Measurements from ENCODE around the gene DMAC2. TPM values are rescaled to one million over a fixed set of nuclear protein-coding genes. Genes with fewer than 3 reads are reported as not detected.
A peak's percentile ranks its signal among the peaks of the same experiment; 100 is the strongest.
"Not testable (repeated sequence)": the region's sequence is repeated elsewhere in the genome, so short reads cannot be mapped to it uniquely, and the experiment has no call there.

Gene DMAC2
- total RNA-seq, 1 donor = 70.0 TPM

GRCh38 chr19:41402010-41402409, 37.7 kb downstream of the DMAC2 start:
- DNase-seq (ENCODE audit: low read depth in 2 of 3, low spot score in 2 of 3) = no peak

DNA sequence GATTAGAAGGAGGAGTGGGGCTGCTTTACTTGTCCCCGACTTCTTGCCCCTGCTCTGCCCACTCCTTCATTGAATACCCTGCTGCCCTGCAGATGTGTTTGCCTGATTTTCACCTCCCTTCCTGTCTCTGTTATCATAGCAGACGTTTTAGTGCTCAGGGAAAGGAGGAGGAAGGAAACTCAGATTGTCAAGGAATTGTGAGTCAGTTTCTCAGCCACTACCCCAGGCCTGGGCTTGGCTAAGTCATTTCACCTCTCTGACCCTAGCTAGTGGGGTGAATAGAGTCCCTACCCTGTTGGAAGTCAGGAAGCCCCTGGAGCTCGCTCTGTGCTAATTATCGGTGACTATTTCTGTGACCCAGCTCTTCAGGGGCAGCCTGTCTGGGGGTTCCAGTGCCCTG, 38.2 kb downstream of the DMAC2 start:
- no peak for DNase-seq (ENCODE audit: low read depth in 2 of 3, low spot score in 2 of 3)

DNA sequence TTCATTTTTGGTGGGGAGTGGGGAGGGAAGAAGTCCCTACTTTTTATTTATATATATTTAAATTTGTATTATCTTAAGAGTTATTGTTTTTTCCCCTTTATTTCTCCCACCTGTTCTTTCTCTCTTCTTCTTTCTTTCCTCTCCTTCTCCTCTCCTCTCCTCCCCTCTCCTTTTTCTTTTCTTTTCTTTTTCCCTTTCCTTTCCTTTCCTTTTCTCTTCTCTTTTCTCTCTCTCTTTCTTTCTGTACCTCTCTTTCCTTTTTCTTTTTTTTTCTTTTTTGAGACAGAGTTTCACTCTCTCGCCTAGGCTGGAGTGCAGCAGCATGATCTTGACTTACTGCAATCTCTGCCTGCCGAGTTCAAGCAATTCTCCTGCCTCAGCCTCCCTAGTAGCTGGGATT, 40.2 kb downstream of the DMAC2 start:
- no peak for DNase-seq (ENCODE audit: low read depth in 2 of 3, low spot score in 2 of 3)

- DNase-seq (ENCODE audit: low read depth in 2 of 3, low spot score in 2 of 3) = no peak
Observed at GRCh38 chr19:41399091-41399490, 40.6 kb downstream of the DMAC2 start.

GRCh38 chr19:41398598-41398997, 41.1 kb downstream of the DMAC2 start:
- DNase-seq (ENCODE audit: low read depth in 2 of 3, low spot score in 2 of 3) = no peak

DNA sequence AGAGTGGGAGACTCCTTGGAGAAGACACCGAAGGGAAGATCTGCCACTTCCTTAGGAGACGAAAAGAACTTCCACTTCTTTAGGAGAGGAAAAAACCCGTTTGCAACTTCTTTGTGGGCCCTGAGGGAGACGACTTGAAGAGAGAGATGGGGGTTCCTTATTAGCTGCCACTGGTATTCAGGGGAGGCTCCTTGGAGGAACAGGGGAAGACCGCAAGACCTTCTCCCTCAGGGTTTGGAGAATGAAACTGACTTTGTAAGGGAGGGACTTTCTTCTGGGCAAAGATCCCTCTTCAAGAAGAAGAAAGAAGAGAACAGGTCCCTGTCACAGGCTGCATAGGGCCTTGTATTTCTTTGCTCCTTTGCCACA, 41.7 kb downstream of the DMAC2 start:
- DNase-seq (ENCODE audit: low read depth in 2 of 3, low spot score in 2 of 3) = no peak

DNA sequence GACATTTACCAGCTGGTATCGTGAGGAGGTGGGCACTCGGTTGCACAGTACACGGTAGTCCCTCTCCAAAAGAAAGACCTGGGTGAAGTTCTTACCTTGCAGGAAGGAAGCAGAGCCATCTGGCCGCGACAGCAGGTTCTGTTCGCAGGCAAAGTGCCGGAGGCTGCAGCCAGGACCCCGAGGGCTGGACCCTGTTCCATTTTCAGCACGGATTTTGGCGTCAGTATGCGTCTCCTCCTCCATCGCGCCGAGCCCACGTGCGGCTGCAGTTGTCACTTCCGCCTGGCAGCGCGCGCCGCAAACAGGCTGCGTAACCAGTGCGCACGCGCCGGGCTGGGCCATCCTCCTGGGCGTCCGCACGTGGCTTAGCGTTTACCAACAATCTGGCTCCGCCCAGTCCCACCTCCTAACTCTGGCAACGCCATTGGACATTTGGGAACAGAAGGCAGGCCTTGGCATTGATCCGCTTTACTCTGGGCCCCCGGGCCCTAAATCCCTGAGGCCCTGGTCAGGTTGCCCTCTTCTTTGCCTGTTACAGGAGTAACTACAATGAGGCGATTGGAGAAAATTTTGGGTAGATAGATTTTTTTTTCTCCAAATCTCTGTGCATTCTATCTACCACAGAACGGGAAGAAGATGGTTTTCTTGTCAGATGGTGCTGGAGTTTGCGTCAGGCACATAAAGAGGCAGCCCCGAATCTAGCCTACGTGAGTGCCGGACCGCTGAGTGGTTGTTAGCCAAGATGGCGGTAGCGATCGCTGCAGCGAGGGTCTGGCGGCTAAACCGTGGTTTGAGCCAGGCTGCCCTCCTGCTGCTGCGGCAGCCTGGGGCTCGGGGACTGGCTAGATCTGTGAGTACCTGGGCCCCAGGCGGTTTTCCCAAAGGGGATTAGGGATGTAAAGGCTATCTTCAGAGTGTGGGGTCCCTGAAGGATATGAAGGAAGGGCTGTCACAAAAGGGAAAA, 42.3 kb downstream of the DMAC2 start, which contains the start of the genes BCKDHA and EXOSC5:
BCKDHA (plus strand) TSS at position 733 of the 964 bp plus-strand sequence; CDS start at position 743, 10 bp downstream.
EXOSC5 (minus strand) TSS at position 274 of the 964 bp plus-strand sequence; CDS start at position 243, 31 bp downstream.
- peak; percentile 97 to 100 (median 100) for DNase-seq (ENCODE audit: low read depth in 2 of 3, low spot score in 2 of 3)

DNA sequence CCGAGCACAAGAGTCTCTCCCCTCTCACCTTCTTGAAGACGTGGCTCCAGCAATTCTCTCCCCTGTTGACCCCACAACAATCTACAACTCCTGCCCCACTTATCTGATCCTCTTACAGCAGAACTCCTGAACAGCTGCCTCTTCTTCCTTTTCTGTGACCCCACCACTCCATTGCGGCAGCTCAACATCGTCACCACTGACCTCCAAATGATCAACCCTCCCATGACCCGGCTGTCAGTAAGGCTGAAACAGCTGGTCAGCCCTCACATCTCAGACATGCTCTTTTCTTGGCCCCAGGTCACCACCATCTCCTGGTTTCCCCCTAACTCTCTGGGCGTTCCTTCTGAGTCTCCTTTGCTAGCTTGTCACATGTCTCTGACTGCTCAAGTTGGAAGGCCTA, 44.4 kb downstream of the DMAC2 start:
- DNase-seq (ENCODE audit: low read depth in 2 of 3, low spot score in 2 of 3) = no peak

DNA sequence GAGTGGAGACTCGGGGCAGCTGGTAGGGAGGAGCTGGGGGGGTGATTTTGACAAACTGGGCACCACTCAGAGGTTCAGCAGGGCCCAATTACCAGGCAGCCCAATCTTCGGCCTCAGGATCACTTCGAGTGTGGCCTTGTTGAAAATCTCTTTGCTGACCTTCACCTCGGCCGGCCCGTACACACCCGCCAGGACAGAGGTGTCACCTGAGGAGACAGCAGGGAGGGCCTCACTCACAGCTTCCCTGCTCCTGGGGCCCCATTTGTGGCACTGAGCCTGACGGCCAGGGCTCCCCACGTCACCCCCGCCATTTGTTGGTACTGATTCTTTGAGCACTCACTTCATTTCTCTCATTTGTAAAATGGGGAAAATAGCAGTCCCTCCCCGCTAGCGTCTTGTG, 46.9 kb downstream of the DMAC2 start:
- no peak for DNase-seq (ENCODE audit: low read depth in 2 of 3, low spot score in 2 of 3)

DNA sequence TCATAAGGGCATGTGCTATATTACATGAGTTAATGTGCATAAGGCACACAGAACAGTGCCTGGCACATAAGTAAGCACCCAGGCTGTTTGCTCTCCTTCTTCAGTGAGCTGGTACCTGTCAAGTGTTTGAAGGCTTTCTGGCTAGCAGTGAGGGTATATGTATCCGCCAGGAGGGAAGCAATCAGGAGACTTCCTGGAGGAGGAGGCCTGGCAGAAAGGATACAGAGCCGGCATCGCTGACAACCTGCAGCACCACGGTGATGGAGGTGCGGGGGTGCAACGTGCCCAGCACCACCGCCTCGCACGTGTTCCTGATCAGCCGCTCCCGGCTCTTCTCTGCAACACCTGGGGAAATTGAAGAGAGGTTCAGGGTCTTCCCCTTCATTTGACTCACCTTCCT, 48.1 kb downstream of the DMAC2 start:
- DNase-seq (ENCODE audit: low read depth in 2 of 3, low spot score in 2 of 3) = no peak

GRCh38 chr19:41386442-41386841, 53.3 kb downstream of the DMAC2 start:
- DNase-seq (ENCODE audit: low read depth in 2 of 3, low spot score in 2 of 3) = no peak

DNA sequence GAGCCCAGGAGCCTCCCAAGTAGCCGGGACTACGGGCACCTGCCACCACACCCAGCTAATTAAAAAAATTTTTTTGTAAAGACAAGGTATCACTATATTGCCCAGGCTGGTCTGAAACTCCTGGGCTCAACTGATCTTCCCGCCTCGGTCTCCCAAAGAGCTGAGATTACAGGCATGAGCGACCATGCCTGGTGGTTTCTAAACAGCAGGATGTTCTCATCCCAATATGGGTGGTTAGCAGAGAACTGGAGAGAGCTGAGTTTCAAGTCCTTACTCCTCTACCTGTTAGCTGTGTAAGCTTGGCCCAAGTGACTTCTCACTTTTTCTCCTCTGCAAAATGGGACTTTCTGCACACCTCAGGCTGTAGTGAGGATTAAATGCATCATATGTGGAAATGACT, 55.4 kb downstream of the DMAC2 start:
- no peak for DNase-seq (ENCODE audit: low read depth in 2 of 3, low spot score in 2 of 3)

- not testable (repeated sequence) for DNase-seq (ENCODE audit: low read depth in 2 of 3, low spot score in 2 of 3)
Observed at GRCh38 chr19:41381536-41381935, 58.2 kb downstream of the DMAC2 start.

Small RNA genes lying within 50 kb of the gene (small RNA-seq; reads per million reads assigned to genes)
- gene RF00017 = not detected

Other genes starting within 250 kb of the DMAC2 start
- gene CYP2S1, start 246.7 kb downstream of the DMAC2 start, total RNA-seq = 3.0 TPM
- 7.0 TPM for gene AXL, start 220.7 kb downstream of the DMAC2 start, total RNA-seq
- gene HNRNPUL1, start 175.5 kb downstream of the DMAC2 start, total RNA-seq = 159 TPM
- 29.1 TPM for gene CCDC97, start 129.7 kb downstream of the DMAC2 start, total RNA-seq
- gene TGFB1, start 86.0 kb downstream of the DMAC2 start, total RNA-seq = 76.2 TPM
- 26.4 TPM for gene B9D2, start 75.8 kb downstream of the DMAC2 start, total RNA-seq
- gene TMEM91, start 63.4 kb downstream of the DMAC2 start, total RNA-seq = 22.9 TPM
- gene EXOSC5, start 42.6 kb downstream of the DMAC2 start, total RNA-seq = 36.4 TPM
- gene BCKDHA, start 42.1 kb downstream of the DMAC2 start, total RNA-seq = 139 TPM
- gene B3GNT8, start 12.5 kb downstream of the DMAC2 start, total RNA-seq = 18.0 TPM
- under 0.01 TPM for gene ERICH4, start 3.2 kb upstream of the DMAC2 start, total RNA-seq
- gene CEACAM21, start 136.3 kb upstream of the DMAC2 start, total RNA-seq = 11.3 TPM
- 12.7 TPM for gene CEACAM4, start 187.2 kb upstream of the DMAC2 start, total RNA-seq
- gene CEACAM7, start 248.4 kb upstream of the DMAC2 start, total RNA-seq = not detected